ENCODE results near the gene RGS3.
A peak's percentile ranks its signal among the peaks of the same experiment; 100 is the strongest.

Gene RGS3

DNA sequence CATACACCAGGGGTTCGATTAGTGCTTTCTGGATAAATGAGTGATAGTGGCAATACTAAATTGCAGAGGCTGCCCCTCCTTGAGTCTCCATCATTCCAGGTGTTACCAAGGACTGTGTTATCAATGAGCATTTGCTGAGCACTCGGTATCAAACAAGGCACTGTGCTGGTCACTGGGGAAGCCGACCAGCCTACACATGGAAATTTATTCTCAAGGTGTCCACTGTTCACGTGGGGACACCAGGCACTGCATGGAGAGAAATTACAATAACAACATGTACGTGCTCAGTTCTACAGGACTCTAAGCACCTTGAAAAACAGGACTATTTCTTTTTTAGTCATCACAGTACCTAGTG, 22.2 kb downstream of the RGS3 start:
- Histone ChIP-seq H3K4ac (ENCODE audit: low read depth in 1 of 2, low read length in 2 of 2) (no peak overlapping the region), H2BK12ac (ENCODE audit: low read length in 2 of 2) (no peak overlapping the region), H3K79me1 (replicated peaks; ENCODE audit: low read length, poor library complexity, severe bottlenecking) (no peaks in the 10 kb centered on the region), H2AK5ac (ENCODE audit: low read length, severe bottlenecking) (no peak overlapping the region), H3K4me1 (ENCODE audit: control insufficient read depth, insufficient read depth, low read depth, low read length) (peaks cover 8% of the 10 kb centered on the region), H4K91ac (ENCODE audit: low read length) (no peak overlapping the region), H3K9ac (ENCODE audit: low read length) (no peak overlapping the region), H3K23ac (ENCODE audit: low read length in 2 of 2) (no peak overlapping the region), H3K18ac (ENCODE audit: low read depth in 1 of 2, low read length in 2 of 2) (no peak overlapping the region), H3K14ac (ENCODE audit: low read length in 2 of 2) (no peak overlapping the region), H3K36me3 (ENCODE audit: control insufficient read depth in 1 of 2, insufficient read depth in 2 of 2, low read depth in 1 of 2, low read length in 2 of 2) (no peaks in the 10 kb centered on the region), H2BK5ac (ENCODE audit: low read depth, low read length, poor library complexity, severe bottlenecking) (no peak overlapping the region), H2BK15ac (ENCODE audit: low read depth, poor library complexity, severe bottlenecking) (no peak overlapping the region), H3K9me3 (ENCODE audit: control insufficient read depth, low read length) (no peaks in the 10 kb centered on the region), H4K8ac (ENCODE audit: low read length) (no peak overlapping the region), H3K4me2 (ENCODE audit: low read length, poor library complexity, severe bottlenecking) (no peak overlapping the region), H2AFZ (ENCODE audit: low read depth, low read length) (no peak overlapping the region), H3K27ac (ENCODE audit: low read length, poor library complexity, severe bottlenecking) (no peak overlapping the region), H2BK120ac (ENCODE audit: low read depth, low read length) (no peak overlapping the region), H3K27me3 (ENCODE audit: control insufficient read depth in 1 of 2, insufficient read depth in 1 of 2, low read length in 2 of 2) (no peaks in the 10 kb centered on the region), H3K4me3 (ENCODE audit: insufficient read depth in 1 of 2, low read depth in 1 of 2, low read length in 2 of 2) (no peak overlapping the region)
- no peak for DNase-seq
- 95% methylated on average over 4 of the region's 5 CpGs for WGBS

DNA sequence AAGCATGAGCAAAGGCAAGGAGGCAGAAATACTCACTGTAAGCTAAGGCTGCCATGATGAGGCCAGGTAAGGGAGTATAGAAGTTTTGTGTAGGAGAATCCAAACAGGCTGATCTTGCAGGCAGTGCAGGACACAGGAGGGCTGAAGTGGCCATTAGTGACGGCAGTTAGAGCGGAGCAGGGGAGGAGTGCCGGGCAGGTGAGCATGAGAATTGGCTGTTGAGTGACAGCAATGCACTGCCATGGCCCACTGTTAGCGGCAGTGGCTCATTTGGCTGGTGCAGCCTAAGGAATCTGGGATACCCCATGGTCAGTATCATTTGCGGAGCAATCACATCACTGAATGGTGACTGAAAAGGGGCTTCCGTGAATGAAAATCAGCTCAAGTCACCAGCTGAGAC, 22.8 kb downstream of the RGS3 start:
- no peak for DNase-seq
- WGBS: 95% methylated on average over 6 of the region's 6 CpGs

DNA sequence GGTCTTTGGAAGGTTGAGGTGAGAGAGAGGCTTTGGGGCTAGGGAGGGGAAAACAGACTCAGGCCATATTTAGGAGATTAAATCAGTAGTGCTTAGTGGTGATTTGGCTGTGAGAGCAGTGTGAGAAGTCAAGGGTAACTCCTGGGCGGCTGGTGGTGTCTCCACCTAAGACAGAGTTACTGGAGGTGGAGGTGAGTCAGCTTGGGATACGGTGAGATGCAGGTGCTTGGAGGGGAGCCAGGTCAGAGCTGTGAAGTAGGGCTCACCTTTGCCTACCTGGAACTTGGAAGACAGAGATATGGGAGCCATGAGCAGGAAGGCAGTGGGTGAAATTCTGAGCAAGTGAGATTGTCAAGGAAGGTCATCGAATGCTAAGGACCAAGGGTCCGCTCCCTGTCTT, 24.5 kb downstream of the RGS3 start:
- Histone ChIP-seq H3K18ac (ENCODE audit: low read depth in 1 of 2, low read length in 2 of 2) (no peak overlapping the region), H2BK120ac (ENCODE audit: low read depth, low read length) (no peak overlapping the region), H3K4me1 (ENCODE audit: control insufficient read depth, insufficient read depth, low read depth, low read length) (peaks cover 11% of the 10 kb centered on the region), H3K4ac (ENCODE audit: low read depth in 1 of 2, low read length in 2 of 2) (no peak overlapping the region), H2BK5ac (ENCODE audit: low read depth, low read length, poor library complexity, severe bottlenecking) (no peak overlapping the region), H3K14ac (ENCODE audit: low read length in 2 of 2) (no peak overlapping the region), H2AFZ (ENCODE audit: low read depth, low read length) (no peak overlapping the region), H3K27ac (ENCODE audit: low read length, poor library complexity, severe bottlenecking) (no peak overlapping the region), H4K8ac (ENCODE audit: low read length) (no peak overlapping the region), H2AK5ac (ENCODE audit: low read length, severe bottlenecking) (no peak overlapping the region), H3K79me1 (replicated peaks; ENCODE audit: low read length, poor library complexity, severe bottlenecking) (no peaks in the 10 kb centered on the region), H3K23ac (ENCODE audit: low read length in 2 of 2) (no peak overlapping the region), H3K9me3 (ENCODE audit: control insufficient read depth, low read length) (no peaks in the 10 kb centered on the region), H3K27me3 (ENCODE audit: control insufficient read depth in 1 of 2, insufficient read depth in 1 of 2, low read length in 2 of 2) (no peaks in the 10 kb centered on the region), H2BK12ac (ENCODE audit: low read length in 2 of 2) (no peak overlapping the region), H3K4me2 (ENCODE audit: low read length, poor library complexity, severe bottlenecking) (no peak overlapping the region), H3K9ac (ENCODE audit: low read length) (no peak overlapping the region), H3K36me3 (ENCODE audit: control insufficient read depth in 1 of 2, insufficient read depth in 2 of 2, low read depth in 1 of 2, low read length in 2 of 2) (no peaks in the 10 kb centered on the region), H4K91ac (ENCODE audit: low read length) (no peak overlapping the region), H2BK15ac (ENCODE audit: low read depth, poor library complexity, severe bottlenecking) (peak overlapping the region; percentile 30), H3K4me3 (ENCODE audit: insufficient read depth in 1 of 2, low read depth in 1 of 2, low read length in 2 of 2) (no peak overlapping the region)
- WGBS: 94% methylated on average over 4 of the region's 4 CpGs
- no peak for DNase-seq

More for the DNA sequence above, 22.8 kb downstream of the RGS3 start:
- H3K4me1 ChIP-seq (ENCODE audit: control insufficient read depth, insufficient read depth, low read depth, low read length): peaks cover 8% of the 10 kb centered on the region
- H3K79me1 ChIP-seq (replicated peaks; ENCODE audit: low read length, poor library complexity, severe bottlenecking): no peaks in the 10 kb centered on the region
- no peaks in the 10 kb centered on the region for H3K36me3 ChIP-seq (ENCODE audit: control insufficient read depth in 1 of 2, insufficient read depth in 2 of 2, low read depth in 1 of 2, low read length in 2 of 2)
- no peak overlapping the region for H3K23ac ChIP-seq (ENCODE audit: low read length in 2 of 2)
- H2AK5ac ChIP-seq (ENCODE audit: low read length, severe bottlenecking): no peak overlapping the region
- no peak overlapping the region for H3K18ac ChIP-seq (ENCODE audit: low read depth in 1 of 2, low read length in 2 of 2)
- no peak overlapping the region for H2BK120ac ChIP-seq (ENCODE audit: low read depth, low read length)
- H3K4me2 ChIP-seq (ENCODE audit: low read length, poor library complexity, severe bottlenecking): no peak overlapping the region
- H4K91ac ChIP-seq (ENCODE audit: low read length): no peak overlapping the region
- H2BK12ac ChIP-seq (ENCODE audit: low read length in 2 of 2): no peak overlapping the region
- H2BK15ac ChIP-seq (ENCODE audit: low read depth, poor library complexity, severe bottlenecking): no peak overlapping the region
- H3K14ac ChIP-seq (ENCODE audit: low read length in 2 of 2): no peak overlapping the region
- no peaks in the 10 kb centered on the region for H3K9me3 ChIP-seq (ENCODE audit: control insufficient read depth, low read length)
- H3K27ac ChIP-seq (ENCODE audit: low read length, poor library complexity, severe bottlenecking): no peak overlapping the region
- no peak overlapping the region for H3K9ac ChIP-seq (ENCODE audit: low read length)
- H2AFZ ChIP-seq (ENCODE audit: low read depth, low read length): no peak overlapping the region
- H4K8ac ChIP-seq (ENCODE audit: low read length): no peak overlapping the region
- H2BK5ac ChIP-seq (ENCODE audit: low read depth, low read length, poor library complexity, severe bottlenecking): no peak overlapping the region
- no peaks in the 10 kb centered on the region for H3K27me3 ChIP-seq (ENCODE audit: control insufficient read depth in 1 of 2, insufficient read depth in 1 of 2, low read length in 2 of 2)
- no peak overlapping the region for H3K4ac ChIP-seq (ENCODE audit: low read depth in 1 of 2, low read length in 2 of 2)
- no peak overlapping the region for H3K4me3 ChIP-seq (ENCODE audit: insufficient read depth in 1 of 2, low read depth in 1 of 2, low read length in 2 of 2)

DNA sequence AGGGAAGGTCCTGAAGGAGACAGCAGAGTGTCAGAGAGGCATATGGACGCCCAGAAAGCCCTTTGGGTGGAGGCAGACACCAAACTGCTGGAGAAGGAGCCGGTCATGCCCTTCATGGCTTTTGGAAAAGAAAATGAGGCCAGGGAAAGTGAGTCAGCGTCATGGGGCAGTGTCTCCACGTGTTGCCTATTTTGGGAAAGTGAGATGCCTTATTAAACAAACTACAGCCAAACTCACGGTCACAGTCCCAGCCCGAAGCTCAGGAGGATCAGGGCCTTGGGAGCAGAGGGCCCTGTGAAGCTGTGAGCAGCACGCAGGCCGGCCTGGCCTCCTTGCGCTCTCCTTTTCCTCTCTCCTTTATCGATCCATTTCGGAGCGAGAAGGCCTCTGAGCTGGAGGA, 25.0 kb downstream of the RGS3 start:
- DNase-seq: no peak
- no peak overlapping the region for H3K4me3 ChIP-seq (ENCODE audit: insufficient read depth in 1 of 2, low read depth in 1 of 2, low read length in 2 of 2)
- no peaks in the 10 kb centered on the region for H3K27me3 ChIP-seq (ENCODE audit: control insufficient read depth in 1 of 2, insufficient read depth in 1 of 2, low read length in 2 of 2)
- no peaks in the 10 kb centered on the region for H3K9me3 ChIP-seq (ENCODE audit: control insufficient read depth, low read length)
- H3K23ac ChIP-seq (ENCODE audit: low read length in 2 of 2): no peak overlapping the region
- no peak overlapping the region for H2BK120ac ChIP-seq (ENCODE audit: low read depth, low read length)
- no peak overlapping the region for H2BK15ac ChIP-seq (ENCODE audit: low read depth, poor library complexity, severe bottlenecking)
- no peak overlapping the region for H2BK5ac ChIP-seq (ENCODE audit: low read depth, low read length, poor library complexity, severe bottlenecking)
- no peak overlapping the region for H4K8ac ChIP-seq (ENCODE audit: low read length)
- H2AK5ac ChIP-seq (ENCODE audit: low read length, severe bottlenecking): no peak overlapping the region
- H3K14ac ChIP-seq (ENCODE audit: low read length in 2 of 2): no peak overlapping the region
- no peak overlapping the region for H3K18ac ChIP-seq (ENCODE audit: low read depth in 1 of 2, low read length in 2 of 2)
- H4K91ac ChIP-seq (ENCODE audit: low read length): no peak overlapping the region
- H3K27ac ChIP-seq (ENCODE audit: low read length, poor library complexity, severe bottlenecking): no peak overlapping the region
- H3K4me2 ChIP-seq (ENCODE audit: low read length, poor library complexity, severe bottlenecking): no peak overlapping the region
- no peak overlapping the region for H2AFZ ChIP-seq (ENCODE audit: low read depth, low read length)
- WGBS: 88% methylated on average over 12 of the region's 12 CpGs
- no peaks in the 10 kb centered on the region for H3K36me3 ChIP-seq (ENCODE audit: control insufficient read depth in 1 of 2, insufficient read depth in 2 of 2, low read depth in 1 of 2, low read length in 2 of 2)
- no peaks in the 10 kb centered on the region for H3K79me1 ChIP-seq (replicated peaks; ENCODE audit: low read length, poor library complexity, severe bottlenecking)
- H3K4ac ChIP-seq (ENCODE audit: low read depth in 1 of 2, low read length in 2 of 2): no peak overlapping the region
- peaks cover 15% of the 10 kb centered on the region for H3K4me1 ChIP-seq (ENCODE audit: control insufficient read depth, insufficient read depth, low read depth, low read length)
- H2BK12ac ChIP-seq (ENCODE audit: low read length in 2 of 2): no peak overlapping the region
- peak overlapping the region; percentile 45 for H3K9ac ChIP-seq (ENCODE audit: low read length)

All from mesenchymal stem cell (in vitro differentiated cells and primary cell).